Caco-2 (cell line): ENCODE results near the gene ATIC. TPM values are rescaled to one million over a fixed set of nuclear protein-coding genes. Genes with fewer than 3 reads are reported as not detected.
"Not testable (repeated sequence)": the region's sequence is repeated elsewhere in the genome, so short reads cannot be mapped to it uniquely, and the experiment has no call there.

Experiments
- BruUV-seq: library from RNA; stranded (reverse); fragments of 400-500 nt; replicated peaks from 2 replicates; lab custom pipeline; 2021; lab: Mats Ljungman, UMichigan
- CTCF ChIA-PET: fragments of 300-600 bp; sonication (Branson Sonifier 250); formaldehyde crosslinking; loops from one replicate; lab custom pipeline; 2022; ENCODE audit warnings: antibody characterized with exemption; lab: Charles Lee
- POLR2A ChIA-PET: fragments of 300-600 bp; sonication (Branson Sonifier 250); formaldehyde crosslinking; loops from one replicate; lab custom pipeline; 2022; ENCODE audit warnings: antibody characterized with exemption; lab: Charles Lee
- DNase-seq, 2 experiments: peaks; one replicate each; pipeline versions ENCODE4 v3.0.0 to v3.0.0-alpha.2; 2020 to 2022
- H3K27me3 ChIP-seq: replicated peaks from 2 replicates; pipeline ENCODE4 v1.6.0; 2011; ENCODE audit warnings: low read length; ENCODE audit not compliant: control insufficient read depth, insufficient read depth
- H3K36me3 ChIP-seq: 2 replicates; pipeline ENCODE4 v1.5.1; 2011; ENCODE audit warnings: low read length; ENCODE audit not compliant: control insufficient read depth, insufficient read depth
- H3K4me1 ChIP-seq: fragments of 250-450 bp; sonication (Bioruptor Pico); 2 replicates; pipeline ENCODE4 v1.5.1; 2020; ENCODE audit warnings: mild to moderate bottlenecking
- H3K4me3 ChIP-seq: 2 replicates; pipeline ENCODE4 v1.5.1; 2011; ENCODE audit warnings: low read depth, mild to moderate bottlenecking, control low read depth, low read length
- H3K9me3 ChIP-seq: fragments of 250-450 bp; sonication (Bioruptor Pico); 2 replicates; pipeline ENCODE4 v1.5.1; 2020; ENCODE audit warnings: mild to moderate bottlenecking, moderate library complexity
- H3K27ac Mint-ChIP-seq: one replicate; pipeline ENCODE4 v1.8.0; 2022; ENCODE audit warnings: mixed read lengths; ENCODE audit not compliant: unreplicated experiment
- H3K27me3 Mint-ChIP-seq: one replicate; pipeline ENCODE4 v1.8.0; 2022; ENCODE audit warnings: mixed read lengths; ENCODE audit not compliant: insufficient read depth, unreplicated experiment
- H3K36me3 Mint-ChIP-seq: one replicate; pipeline ENCODE4 v1.8.0; 2022; ENCODE audit warnings: mild to moderate bottlenecking, mixed read lengths; ENCODE audit not compliant: insufficient read depth, unreplicated experiment
- H3K4me1 Mint-ChIP-seq: one replicate; pipeline ENCODE4 v1.8.0; 2022; ENCODE audit warnings: low read depth, mixed read lengths; ENCODE audit not compliant: unreplicated experiment
- H3K4me3 Mint-ChIP-seq: one replicate; pipeline ENCODE4 v1.8.0; 2022; ENCODE audit warnings: mild to moderate bottlenecking, moderate library complexity, mixed read lengths; ENCODE audit not compliant: unreplicated experiment
- H3K9me3 Mint-ChIP-seq: one replicate; pipeline ENCODE4 v1.8.0; 2022; ENCODE audit warnings: mixed read lengths; ENCODE audit not compliant: unreplicated experiment
- intact Hi-C: fragments of 100-400 bp; cut with micrococcal nuclease; formaldehyde crosslinking; loops from one replicate; pipeline ENCODE4 v1.10.0; 2022; ENCODE audit not compliant: unreplicated experiment
- total RNA-seq: library from RNA; stranded (reverse); gene quantifications from 2 replicates; pipeline ENCODE4 v1.2.3, GENCODE V29; 2022
- TF ChIP-seq, protein P1 (sequence below), 2 experiments: fragments of 200-600 bp in 1 of 2; IDR thresholded peaks; 1 replicate in 1 of 2; 2 replicates in 1 of 2; pipeline versions ENCODE4 v1.5.1 to v1.8.0; 2011 to 2022; ENCODE audit warnings: antibody characterized with exemption in 1 of 2, control low read depth in 1 of 2, inconsistent platforms in 1 of 2, low read depth in 1 of 2, low read length in 1 of 2, mild to moderate bottlenecking in 1 of 2, moderate library complexity in 1 of 2; ENCODE audit not compliant: insufficient read depth in 1 of 2, severe bottlenecking in 1 of 2, unreplicated experiment in 1 of 2

Gene ATIC
- total RNA-seq, 1 experiment from 2014 or later: 318 TPM

DNA sequence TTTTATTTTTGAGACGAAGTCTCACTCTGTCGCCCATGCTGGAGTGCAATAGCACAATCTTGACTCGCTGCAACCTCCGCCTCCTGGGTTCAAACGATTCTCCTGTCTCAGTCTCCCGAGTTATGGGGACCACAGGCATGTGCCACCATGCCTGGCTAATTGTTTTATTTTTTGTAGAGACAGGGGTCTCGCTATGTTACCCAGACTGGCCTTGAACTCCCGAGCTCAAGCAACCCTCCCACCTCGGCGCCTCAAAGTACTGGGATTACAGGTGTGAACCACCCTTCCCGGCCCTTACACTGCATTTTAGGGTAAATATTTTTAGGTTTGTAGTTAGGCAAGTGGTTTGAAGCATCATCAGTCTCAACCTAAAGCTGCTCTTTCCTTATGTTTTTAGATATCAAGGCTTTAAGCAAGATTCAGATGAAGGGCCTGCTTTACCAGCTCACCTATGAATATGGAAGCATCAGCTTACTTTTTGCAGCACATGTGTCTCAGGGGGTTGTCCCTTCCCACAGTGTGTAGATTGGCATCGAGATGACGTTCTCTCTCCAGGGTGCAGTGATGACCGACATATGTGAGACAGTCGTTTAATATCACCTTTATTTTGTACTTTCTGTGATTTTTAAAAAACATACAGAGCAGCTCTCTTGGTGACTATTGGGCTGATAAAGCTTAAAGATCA, 47.2 kb downstream of the ATIC start:
- no peaks in the 10 kb centered on the region for H3K27me3 Mint-ChIP-seq
- no peak overlapping the region for H3K4me3 ChIP-seq
- H3K36me3 Mint-ChIP-seq: peaks cover 98% of the 10 kb centered on the region
- no peaks in the 10 kb centered on the region for H3K4me1 ChIP-seq
- no peaks in the 10 kb centered on the region for H3K9me3 Mint-ChIP-seq
- DNase-seq: no peak
- peaks cover 16% of the 10 kb centered on the region for H3K4me1 Mint-ChIP-seq
- no peaks in the 10 kb centered on the region for H3K9me3 ChIP-seq
- intact Hi-C loops: no loop called here
- TF ChIP-seq, protein P1, sequence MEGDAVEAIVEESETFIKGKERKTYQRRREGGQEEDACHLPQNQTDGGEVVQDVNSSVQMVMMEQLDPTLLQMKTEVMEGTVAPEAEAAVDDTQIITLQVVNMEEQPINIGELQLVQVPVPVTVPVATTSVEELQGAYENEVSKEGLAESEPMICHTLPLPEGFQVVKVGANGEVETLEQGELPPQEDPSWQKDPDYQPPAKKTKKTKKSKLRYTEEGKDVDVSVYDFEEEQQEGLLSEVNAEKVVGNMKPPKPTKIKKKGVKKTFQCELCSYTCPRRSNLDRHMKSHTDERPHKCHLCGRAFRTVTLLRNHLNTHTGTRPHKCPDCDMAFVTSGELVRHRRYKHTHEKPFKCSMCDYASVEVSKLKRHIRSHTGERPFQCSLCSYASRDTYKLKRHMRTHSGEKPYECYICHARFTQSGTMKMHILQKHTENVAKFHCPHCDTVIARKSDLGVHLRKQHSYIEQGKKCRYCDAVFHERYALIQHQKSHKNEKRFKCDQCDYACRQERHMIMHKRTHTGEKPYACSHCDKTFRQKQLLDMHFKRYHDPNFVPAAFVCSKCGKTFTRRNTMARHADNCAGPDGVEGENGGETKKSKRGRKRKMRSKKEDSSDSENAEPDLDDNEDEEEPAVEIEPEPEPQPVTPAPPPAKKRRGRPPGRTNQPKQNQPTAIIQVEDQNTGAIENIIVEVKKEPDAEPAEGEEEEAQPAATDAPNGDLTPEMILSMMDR (IDR thresholded peaks at IDR 0.05; ENCODE audit: insufficient read depth in 1 of 2, low read depth in 1 of 2, low read length in 1 of 2, severe bottlenecking in 1 of 2, unreplicated experiment in 1 of 2): no peak
- H3K27me3 ChIP-seq: no peaks in the 10 kb centered on the region
- ChIA-PET POLR2A (interaction anchor here (0.7 kb wide), 1 partner anchor 570 kb away, joined by 5 read pairs; no protein-coding TSS in a partner anchor), CTCF (interaction anchor here (1.1 kb wide), 1 partner anchor 572 kb away, joined by 3 read pairs; no protein-coding TSS in a partner anchor)
- no peak overlapping the region for H3K4me3 Mint-ChIP-seq
- BruUV-seq: no TSS peak
- H3K36me3 ChIP-seq: peaks cover 5% of the 10 kb centered on the region
- no peak overlapping the region for H3K27ac Mint-ChIP-seq

DNA sequence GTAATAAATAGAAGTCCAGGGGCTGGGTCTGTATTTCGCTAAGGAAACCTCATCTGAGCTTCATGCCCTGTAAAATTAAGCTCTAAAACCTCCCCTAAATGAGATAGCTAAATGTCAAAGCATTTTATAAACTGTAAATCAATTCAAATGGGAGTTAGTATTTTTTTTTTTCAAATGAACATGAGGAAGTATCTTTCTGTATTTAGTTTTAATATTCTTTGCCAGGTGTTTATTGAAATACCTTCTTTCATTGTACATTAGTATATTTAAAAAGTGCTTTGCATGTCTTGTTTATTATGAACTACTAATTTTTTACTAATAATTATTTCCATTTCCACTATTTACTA, 47.7 kb downstream of the ATIC start:
- TF ChIP-seq, protein P1 (IDR thresholded peaks at IDR 0.05; ENCODE audit: insufficient read depth in 1 of 2, low read depth in 1 of 2, low read length in 1 of 2, severe bottlenecking in 1 of 2, unreplicated experiment in 1 of 2): no peak
- POLR2A ChIA-PET: interaction anchor here (0.7 kb wide), 1 partner anchor 570 kb away, joined by 5 read pairs; no protein-coding TSS in a partner anchor
- peaks cover 18% of the 10 kb centered on the region for H3K4me1 Mint-ChIP-seq
- H3K4me3 ChIP-seq: no peak overlapping the region
- no peaks in the 10 kb centered on the region for H3K9me3 Mint-ChIP-seq
- peaks cover 98% of the 10 kb centered on the region for H3K36me3 Mint-ChIP-seq
- H3K27ac Mint-ChIP-seq: no peak overlapping the region
- no peaks in the 10 kb centered on the region for H3K9me3 ChIP-seq
- CTCF ChIA-PET: interaction anchor here (1.1 kb wide), 1 partner anchor 572 kb away, joined by 3 read pairs; no protein-coding TSS in a partner anchor
- H3K27me3 Mint-ChIP-seq: no peaks in the 10 kb centered on the region
- H3K4me3 Mint-ChIP-seq: no peak overlapping the region
- intact Hi-C loops: no loop called here
- no peak for DNase-seq
- no peaks in the 10 kb centered on the region for H3K4me1 ChIP-seq
- no TSS peak for BruUV-seq
- no peaks in the 10 kb centered on the region for H3K27me3 ChIP-seq
- peaks cover 5% of the 10 kb centered on the region for H3K36me3 ChIP-seq

DNA sequence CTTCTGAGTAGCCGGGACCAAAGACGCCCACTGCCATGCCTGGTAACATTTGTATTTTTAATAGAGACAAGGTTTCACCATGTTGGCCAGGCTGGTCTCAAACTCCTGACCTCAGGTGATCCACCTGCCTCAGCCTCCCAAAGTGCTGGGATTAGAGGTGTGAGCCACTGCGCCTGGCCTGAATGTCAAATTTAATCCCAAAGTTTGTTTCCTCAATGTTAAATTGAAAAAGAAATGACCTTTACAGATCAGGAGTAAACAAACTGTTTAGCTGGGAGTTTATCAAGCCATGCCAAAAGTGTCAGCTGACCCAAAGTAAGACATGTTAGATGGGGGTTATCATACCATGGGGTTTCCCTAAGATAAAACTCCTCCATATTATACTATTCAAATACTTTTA, 48.2 kb downstream of the ATIC start:
- H3K27ac Mint-ChIP-seq, H3K27me3 ChIP-seq, H3K9me3 ChIP-seq, DNase-seq, H3K36me3 ChIP-seq, POLR2A ChIA-PET, H3K4me3 ChIP-seq, BruUV-seq, CTCF ChIA-PET, H3K4me1 ChIP-seq, intact Hi-C loops, H3K9me3 Mint-ChIP-seq, H3K4me3 Mint-ChIP-seq, H3K27me3 Mint-ChIP-seq: not testable (repeated sequence)
- Mint-ChIP-seq H3K36me3 (peaks cover 98% of the 10 kb centered on the region), H3K4me1 (peaks cover 20% of the 10 kb centered on the region)
